HepG2 (cell line): Measurements from ENCODE around the gene TUBA4B. TPM values are rescaled to one million over a fixed set of nuclear protein-coding genes. Genes with fewer than 3 reads are reported as not detected.

Source experiments
- ATAC-seq: fragments of 200-7000 bp; cut with Tn5 transposase; 3 replicates; pipeline ENCODE4 v1.9.1; 2020; ENCODE audit warnings: mild to moderate bottlenecking, moderate library complexity
- BruUV-seq: library from RNA; stranded (reverse); fragments of 400-500 nt; replicated peaks from 2 replicates; lab custom pipeline; 2021; lab: Mats Ljungman, UMichigan
- CTCF ChIA-PET: fragments of 300-600 bp; formaldehyde crosslinking; extraction: SDS; loops from one replicate; lab custom pipeline; 2021; ENCODE audit warnings: low total read pairs, inconsistent platforms, low intra/inter-chr PET ratio; lab: Yijun Ruan, JAX
- POLR2A ChIA-PET: fragments of 350-600 bp; sonication (Branson Sonifier 250); formaldehyde crosslinking; loops from one replicate; lab custom pipeline; 2020; ENCODE audit warnings: antibody characterized with exemption, inconsistent platforms; lab: Yijun Ruan, JAX
- DNase-seq: peaks from one replicate; pipeline ENCODE4 v3.0.0-alpha.2; 2015; ENCODE audit warnings: low spot score
- FAIRE-seq: peaks from 3 replicates; lab custom pipeline; 2011; peaks lifted over from hg19 to GRCh38; lab: Jason Lieb, UNC
- H2AFZ ChIP-seq: one replicate; pipeline ENCODE4 v1.6.1; 2011; ENCODE audit warnings: low read length, inconsistent platforms
- H3K27ac ChIP-seq: fragments of 300-600 bp; 3 replicates; pipeline ENCODE4 v1.8.0; 2011; ENCODE audit warnings: mixed run types, mild to moderate bottlenecking, mixed read lengths, low read length, inconsistent platforms; ENCODE audit not compliant: insufficient read depth; ENCODE audit errors: extremely low read length
- H3K27me3 ChIP-seq, 2 experiments: fragments of 200-600 bp in 1 of 2; 2 replicates in 1 of 2; 3 replicates in 1 of 2; pipeline versions ENCODE4 v1.6.0 to v1.8.0; 2011; ENCODE audit warnings: low read length in 2 of 2, mild to moderate bottlenecking in 2 of 2, moderate library complexity in 2 of 2, inconsistent platforms in 1 of 2; ENCODE audit not compliant: insufficient read depth in 2 of 2, control insufficient read depth in 1 of 2
- H3K36me3 ChIP-seq, 2 experiments: fragments of 200-600 bp in 1 of 2; replicated peaks in 1 of 2; 2 replicates in 1 of 2; 3 replicates in 1 of 2; pipeline versions ENCODE4 v1.5.1 to v1.8.0; 2011; ENCODE audit warnings: low read length in 2 of 2, inconsistent platforms in 1 of 2; ENCODE audit not compliant: insufficient read depth in 2 of 2, control insufficient read depth in 1 of 2
- H3K4me1 ChIP-seq: 2 replicates; pipeline ENCODE4 v1.5.1; 2012; ENCODE audit warnings: low read length, inconsistent platforms; ENCODE audit not compliant: insufficient read depth
- H3K4me2 ChIP-seq: 2 replicates; pipeline ENCODE4 v1.6.0; 2011; ENCODE audit warnings: low read depth, low read length, inconsistent platforms
- H3K4me3 ChIP-seq, 3 experiments: fragments of 200-600 bp in 1 of 3; sonication (generic), shearing (Covaris generic) in 1 of 3; replicated peaks in 1 of 3; 2 replicates each; pipeline ENCODE4 v1.5.1; 2011 to 2016; ENCODE audit warnings: low read length in 3 of 3, inconsistent platforms in 2 of 3, low read depth in 2 of 3, mild to moderate bottlenecking in 2 of 3, control low read depth in 1 of 3, mixed read lengths in 1 of 3; ENCODE audit not compliant: insufficient read depth in 1 of 3
- H3K79me2 ChIP-seq: one replicate; pipeline ENCODE4 v1.6.1; 2011; ENCODE audit warnings: low read length, inconsistent platforms; ENCODE audit not compliant: insufficient read depth
- H3K9ac ChIP-seq: 2 replicates; pipeline ENCODE4 v1.6.0; 2011; ENCODE audit warnings: mild to moderate bottlenecking, low read depth, low read length, inconsistent platforms; ENCODE audit not compliant: insufficient read depth
- H3K9me3 ChIP-seq: 2 replicates; pipeline ENCODE4 v1.5.1; 2012; ENCODE audit warnings: mild to moderate bottlenecking, low read length
- H4K20me1 ChIP-seq: 2 replicates; pipeline ENCODE4 v1.6.0; 2011; ENCODE audit warnings: inconsistent platforms, mild to moderate bottlenecking, low read length, moderate library complexity; ENCODE audit not compliant: insufficient read depth
- NFYB ChIP-seq: sonication (generic); formaldehyde crosslinking; IDR thresholded peaks from 2 replicates; pipeline ENCODE4 v1.4.0; 2020; ENCODE audit warnings: missing genetic modification reagents
- NR2C2 ChIP-seq: sonication (generic); formaldehyde crosslinking; IDR thresholded peaks from 2 replicates; pipeline ENCODE4 v1.4.0; 2020; ENCODE audit warnings: missing genetic modification reagents, mild to moderate bottlenecking, moderate library complexity, borderline replicate concordance
- RBFOX2 ChIP-seq: fragments of 200-400 bp; formaldehyde crosslinking; IDR thresholded peaks from 2 replicates; pipeline ENCODE4 v1.6.1; 2017; ENCODE audit warnings: low read depth, mild to moderate bottlenecking, low read length
- RBM22 ChIP-seq: fragments of 200-400 bp; formaldehyde crosslinking; optimal IDR thresholded peaks from 2 replicates; pipeline ENCODE3; 2017; ENCODE audit warnings: mild to moderate bottlenecking, low read length, moderate library complexity
- ZNF670 ChIP-seq: sonication (generic); formaldehyde crosslinking; IDR thresholded peaks from 2 replicates; pipeline ENCODE4 v1.8.0; 2022; ENCODE audit warnings: mild to moderate bottlenecking, missing genetic modification reagents, borderline replicate concordance
- WGBS: methylation state at CpG from one replicate; pipeline ENCODE4 v1.1.6; 2017; ENCODE audit warnings: low lambda C conversion rate; 5-methylcytosine and 5-hydroxymethylcytosine counted together
- in situ Hi-C: cut with HindIII; loops from 2 replicates; pipeline ENCODE4 v1.10.0; 2017; ENCODE audit warnings: low pct_unique_long_range_greater_than_20kb; ENCODE audit not compliant: extremely low pct_ligation_motif_present
- intact Hi-C: fragments of 100-400 bp; cut with micrococcal nuclease; formaldehyde crosslinking; loops from one replicate; pipeline ENCODE4 v1.10.0; 2022; ENCODE audit not compliant: unreplicated experiment
- polyA plus RNA-seq, 8 experiments: library from polyadenylated mRNA; depleted of rRNA in 3 of 8; stranded (reverse) in 7 of 8; unstranded in 1 of 8; fragments of >200 nt; fragmentation: Illumina TruSeq in 4 of 8; extraction: Trizol in 4 of 8; gene quantifications; 2 replicates each; pipeline versions ENCODE4 v1.2.1 to v1.2.3, GENCODE V29; 2011 to 2016; ENCODE audit warnings: low read depth in 4 of 8, missing spikeins in 1 of 8, mixed read lengths in 1 of 8; ENCODE audit not compliant: insufficient read depth in 1 of 8
- total RNA-seq, 5 experiments: library from RNA; depleted of rRNA; stranded (reverse); fragments of >200 nt; fragmentation: Illumina TruSeq; extraction: Trizol; gene quantifications; 2 replicates each; pipeline ENCODE4 v1.2.3, GENCODE V29; 2016; ENCODE audit warnings: low read depth in 1 of 5
- TF ChIP-seq, protein P1 (sequence below): sonication (generic); formaldehyde crosslinking; IDR thresholded peaks from 2 replicates; pipeline ENCODE4 v1.4.0; 2020; ENCODE audit warnings: mild to moderate bottlenecking, missing genetic modification reagents
- TF ChIP-seq, protein P2 (sequence below): sonication (generic); formaldehyde crosslinking; IDR thresholded peaks from 2 replicates; pipeline ENCODE4 v1.8.0; 2022; ENCODE audit warnings: missing genetic modification reagents, mild to moderate bottlenecking, borderline replicate concordance

Gene TUBA4B
- total and polyA plus RNA-seq, 2 of the 13 experiments (the other 11 are each of a cell fraction or from before 2014, with no cell fraction given) = 0.18 to 0.22 TPM

DNA sequence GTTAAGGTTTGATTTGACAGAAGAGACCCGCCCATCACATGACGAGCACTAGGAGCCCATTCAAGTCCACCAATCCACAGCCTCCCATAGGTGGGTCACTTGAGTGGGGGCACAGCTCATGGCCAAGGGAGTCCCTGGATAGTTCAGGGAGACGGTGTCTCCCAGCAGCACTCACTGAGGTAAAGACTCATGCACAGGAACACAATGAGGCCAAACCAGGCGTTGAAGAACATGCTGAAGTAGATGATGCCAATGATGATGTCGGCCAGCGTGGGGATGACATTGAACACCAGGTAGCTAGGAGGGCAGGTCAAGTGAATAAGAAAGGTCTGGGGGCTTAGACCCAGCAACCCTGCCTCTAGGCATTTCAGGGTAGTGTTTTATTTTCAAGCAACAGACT, 38.3 kb upstream of the TUBA4B start:
- DNase-seq = no peak
- Histone ChIP-seq H3K27me3 (no peaks in the 10 kb centered on the region), H3K4me3 (no peak overlapping the region), H3K27ac (no peak overlapping the region), H4K20me1 (no peaks in the 10 kb centered on the region), H3K79me2 (peaks cover 11% of the 10 kb centered on the region), H3K36me3 (peaks cover 36 to 59% of the 10 kb centered on the region in 2 experiments), H3K4me1 (peaks cover 61% of the 10 kb centered on the region), H3K9me3 (no peaks in the 10 kb centered on the region), H3K9ac (no peak overlapping the region), H3K4me2 (no peak overlapping the region), H2AFZ (no peak overlapping the region)
- no TSS peak for BruUV-seq
- ChIA-PET POLR2A (interaction anchor here (1.0 to 6.2 kb wide), 3 partner anchors 7 to 34 kb away, joined by 3 to 196 read pairs (median 65); partner anchors contain the start of genes GLB1L, STK16 and ZFAND2B), CTCF (no interaction called here)
- in situ Hi-C loops (no loop called here), intact Hi-C loops (no loop called here)
- 96% methylated on average over 6 of the region's 6 CpGs for WGBS
- ATAC-seq = no peak
- FAIRE-seq = no peak
- TF ChIP-seq NFYB (CRISPR knock-in tag) (no peak), RBM22 (peak; percentile 40)

DNA sequence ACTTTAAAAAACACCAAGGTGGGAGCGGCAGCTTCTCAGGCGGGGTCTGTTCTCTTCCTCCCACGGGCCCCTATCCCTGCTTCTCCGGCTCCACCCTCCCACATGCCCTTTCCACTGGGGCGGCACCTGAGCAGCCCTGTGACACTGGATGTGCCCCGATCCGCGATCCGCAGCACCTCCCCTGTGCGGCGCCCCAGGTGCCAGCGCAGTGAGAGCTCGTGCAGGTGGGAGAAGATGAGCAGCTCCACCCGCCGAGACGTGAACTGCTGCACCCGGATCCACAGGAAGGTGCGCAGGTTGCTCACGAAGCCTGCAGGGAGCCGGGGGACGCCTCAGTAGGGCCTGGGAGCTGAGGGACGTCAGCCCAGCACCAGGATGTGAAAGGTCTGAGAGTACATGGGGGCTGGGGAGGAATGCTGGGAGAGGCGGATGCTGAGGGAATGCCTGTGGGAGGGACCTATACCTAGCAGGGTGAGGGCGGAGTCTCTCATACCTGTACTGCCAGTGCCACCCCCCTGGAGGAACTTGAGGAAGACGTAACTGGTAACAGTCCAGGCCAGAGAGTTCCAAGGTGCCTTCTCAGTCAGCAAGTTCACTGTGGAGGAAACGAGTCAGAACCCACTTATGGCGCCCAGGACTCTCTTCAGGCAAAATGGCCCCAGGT, 37.0 kb upstream of the TUBA4B start:
- Histone ChIP-seq H3K27me3 (no peaks in the 10 kb centered on the region), H3K36me3 (peaks cover 39 to 57% of the 10 kb centered on the region in 2 experiments), H3K9ac (no peak overlapping the region), H3K9me3 (no peaks in the 10 kb centered on the region), H3K4me2 (peak overlapping the region; percentile 99), H3K4me1 (peaks cover 49% of the 10 kb centered on the region), H4K20me1 (no peaks in the 10 kb centered on the region), H3K4me3 (no peak overlapping the region), H3K27ac (no peak overlapping the region), H2AFZ (no peak overlapping the region), H3K79me2 (peaks cover 11% of the 10 kb centered on the region)
- POLR2A ChIA-PET = interaction anchor here (1.0 to 6.2 kb wide), 7 partner anchors 8 to 79 kb away, joined by 3 to 196 read pairs (median 15); partner anchors contain the start of genes CNPPD1, GLB1L, STK16 and ZFAND2B
- FAIRE-seq = no peak
- CTCF ChIA-PET = no interaction called here
- no peak for ATAC-seq
- 96% methylated on average over 27 of the region's 27 CpGs for WGBS
- no peak for DNase-seq
- intact Hi-C loops (no loop called here), in situ Hi-C loops (no loop called here)
- no TSS peak for BruUV-seq
- TF ChIP-seq RBFOX2 = peak; percentile 74
- TF ChIP-seq, protein P1, sequence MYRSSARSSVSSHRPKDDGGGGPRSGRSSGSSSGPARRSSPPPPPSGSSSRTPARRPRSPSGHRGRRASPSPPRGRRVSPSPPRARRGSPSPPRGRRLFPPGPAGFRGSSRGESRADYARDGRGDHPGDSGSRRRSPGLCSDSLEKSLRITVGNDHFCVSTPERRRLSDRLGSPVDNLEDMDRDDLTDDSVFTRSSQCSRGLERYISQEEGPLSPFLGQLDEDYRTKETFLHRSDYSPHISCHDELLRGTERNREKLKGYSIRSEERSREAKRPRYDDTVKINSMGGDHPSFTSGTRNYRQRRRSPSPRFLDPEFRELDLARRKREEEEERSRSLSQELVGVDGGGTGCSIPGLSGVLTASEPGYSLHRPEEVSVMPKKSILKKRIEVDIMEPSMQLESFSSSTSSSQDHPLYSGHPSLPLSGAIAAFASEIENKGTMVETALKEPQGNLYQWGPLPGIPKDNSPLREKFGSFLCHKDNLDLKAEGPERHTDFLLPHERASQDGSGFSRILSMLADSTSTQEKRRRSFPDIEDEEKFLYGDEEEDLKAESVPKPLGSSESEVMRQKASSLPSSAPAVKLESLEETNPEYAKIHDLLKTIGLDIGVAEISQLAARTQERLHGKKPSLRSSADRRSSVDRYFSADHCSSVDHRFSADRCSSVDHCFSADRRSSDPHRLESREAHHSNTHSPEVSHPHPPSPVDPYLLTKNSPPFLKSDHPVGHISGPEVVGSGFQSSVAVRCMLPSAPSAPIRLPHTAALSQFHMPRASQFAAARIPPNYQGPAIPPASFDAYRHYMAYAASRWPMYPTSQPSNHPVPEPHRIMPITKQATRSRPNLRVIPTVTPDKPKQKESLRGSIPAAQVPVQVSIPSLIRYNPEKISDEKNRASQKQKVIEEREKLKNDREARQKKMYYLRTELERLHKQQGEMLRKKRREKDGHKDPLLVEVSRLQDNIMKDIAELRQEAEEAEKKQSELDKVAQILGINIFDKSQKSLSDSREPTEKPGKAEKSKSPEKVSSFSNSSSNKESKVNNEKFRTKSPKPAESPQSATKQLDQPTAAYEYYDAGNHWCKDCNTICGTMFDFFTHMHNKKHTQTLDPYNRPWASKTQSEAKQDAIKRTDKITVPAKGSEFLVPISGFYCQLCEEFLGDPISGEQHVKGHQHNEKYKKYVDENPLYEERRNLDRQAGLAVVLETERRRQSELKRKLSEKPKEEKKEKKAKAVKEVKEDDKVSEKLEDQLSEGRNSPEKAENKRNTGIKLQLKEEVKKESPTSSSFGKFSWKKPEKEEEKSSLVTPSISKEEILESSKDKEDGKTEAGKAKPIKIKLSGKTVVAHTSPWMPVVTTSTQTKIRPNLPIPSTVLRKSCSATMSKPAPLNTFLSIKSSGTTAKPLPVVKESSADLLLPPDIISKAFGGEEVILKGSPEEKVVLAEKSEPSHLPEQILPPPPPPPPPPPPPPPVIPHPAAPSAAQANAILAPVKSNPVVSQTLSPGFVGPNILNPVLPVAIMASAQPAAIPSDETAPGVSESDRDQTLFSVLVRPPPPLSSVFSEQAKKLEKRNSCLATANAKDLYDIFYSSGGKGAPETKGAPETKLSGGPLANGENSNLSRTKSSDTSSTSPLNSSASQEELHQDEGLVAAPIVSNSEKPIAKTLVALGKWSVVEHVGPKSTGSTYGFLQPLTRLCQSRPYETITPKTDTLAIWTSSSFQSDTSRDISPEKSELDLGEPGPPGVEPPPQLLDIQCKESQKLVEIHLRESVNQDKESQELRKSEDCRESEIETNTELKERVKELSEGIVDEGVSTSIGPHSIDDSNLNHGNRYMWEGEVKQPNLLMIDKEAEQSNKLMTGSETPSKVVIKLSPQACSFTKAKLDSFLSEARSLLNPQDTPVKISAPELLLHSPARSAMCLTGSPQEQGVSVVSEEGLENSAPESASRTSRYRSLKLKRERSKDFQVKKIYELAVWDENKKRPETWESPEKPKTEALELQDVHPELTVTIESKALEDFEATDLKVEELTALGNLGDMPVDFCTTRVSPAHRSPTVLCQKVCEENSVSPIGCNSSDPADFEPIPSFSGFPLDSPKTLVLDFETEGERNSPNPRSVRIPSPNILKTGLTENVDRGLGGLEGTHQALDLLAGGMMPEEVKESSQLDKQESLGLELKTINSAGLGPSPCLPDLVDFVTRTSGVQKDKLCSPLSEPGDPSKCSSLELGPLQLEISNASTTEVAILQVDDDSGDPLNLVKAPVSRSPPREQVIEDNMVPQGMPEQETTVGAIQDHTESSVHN (CRISPR knock-in tag) = 0 out of 2 replicates have a peak, but pooled peaks have one; percentile 42
- TF ChIP-seq ZNF670 = no peak
- 0 out of 2 replicates have a peak, but pooled peaks have one; percentile 0 for TF ChIP-seq NR2C2 (CRISPR knock-in tag)
- TF ChIP-seq, protein P2, sequence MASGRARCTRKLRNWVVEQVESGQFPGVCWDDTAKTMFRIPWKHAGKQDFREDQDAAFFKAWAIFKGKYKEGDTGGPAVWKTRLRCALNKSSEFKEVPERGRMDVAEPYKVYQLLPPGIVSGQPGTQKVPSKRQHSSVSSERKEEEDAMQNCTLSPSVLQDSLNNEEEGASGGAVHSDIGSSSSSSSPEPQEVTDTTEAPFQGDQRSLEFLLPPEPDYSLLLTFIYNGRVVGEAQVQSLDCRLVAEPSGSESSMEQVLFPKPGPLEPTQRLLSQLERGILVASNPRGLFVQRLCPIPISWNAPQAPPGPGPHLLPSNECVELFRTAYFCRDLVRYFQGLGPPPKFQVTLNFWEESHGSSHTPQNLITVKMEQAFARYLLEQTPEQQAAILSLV (CRISPR knock-in tag) = peak; percentile 40; the same call in 1 of the 2 replicates
